GM12874 (cell line): ENCODE results near the gene KLK15.

Experiments used
- CTCF ChIP-seq: IDR thresholded peaks from 2 replicates; pipeline ENCODE4 v1.5.1; 2011; ENCODE audit warnings: low read depth, mild to moderate bottlenecking, control low read depth, low read length, moderate library complexity; ENCODE audit not compliant: insufficient read depth

KLK15 gene

GRCh38 chr19:50792272-50793250 lies 40.8 kb downstream of the KLK15 start:
- no peak for TF ChIP-seq CTCF

- TF ChIP-seq CTCF, result no peak
Observed at GRCh38 chr19:50791594-50792271, 41.6 kb downstream of the KLK15 start.

GRCh38 chr19:50790922-50791467 lies 42.4 kb downstream of the KLK15 start:
- TF ChIP-seq CTCF, result no peak

GRCh38 chr19:50790396-50790795 lies 43.0 kb downstream of the KLK15 start, which contains the start of gene ACP4:
TSS of gene ACP4 (plus strand) at chr19:50790415. CDS start at chr19:50790415, 0 bp downstream.
- TF ChIP-seq CTCF, result no peak

GRCh38 chr19:50785329-50785728 lies 48.0 kb downstream of the KLK15 start:
- TF ChIP-seq CTCF, result no peak

GRCh38 chr19:50784710-50785109 lies 48.7 kb downstream of the KLK15 start:
- no peak for TF ChIP-seq CTCF
